Ovary (tissue), 9 donors: ENCODE results near the gene RFX5. TPM values are rescaled to one million over a fixed set of nuclear protein-coding genes. Genes with fewer than 3 reads are reported as not detected.

Experiments
- DNase-seq, 5 donors: peaks; one replicate each; pipeline ENCODE4 v3.0.0-alpha.2; 2019 to 2020
- H3K27ac ChIP-seq, 2 donors: fragments of 200-600 bp; one replicate each; pipeline versions ENCODE4 v1.5.1 to v1.8.0; 2019 to 2022
- H3K27me3 ChIP-seq: fragments of 200-600 bp; one replicate; pipeline ENCODE4 v1.8.0; 2022
- H3K36me3 ChIP-seq: fragments of 200-600 bp; sonication (generic); one replicate; pipeline ENCODE4 v1.5.1; 2019
- H3K4me1 ChIP-seq: one replicate; pipeline ENCODE4 v1.8.1; 2013; ENCODE audit warnings: mild to moderate bottlenecking, moderate library complexity; ENCODE audit not compliant: insufficient read depth
- H3K4me3 ChIP-seq: fragments of 200-600 bp; sonication (generic); one replicate; pipeline ENCODE4 v1.5.1; 2017
- H3K9me3 ChIP-seq, 2 donors: fragments of 200-600 bp in 1 of 2; sonication (generic) in 1 of 2; one replicate each; pipeline versions ENCODE4 v1.5.1 to v1.8.1; 2013 to 2019; ENCODE audit warnings: mild to moderate bottlenecking in 1 of 2, moderate library complexity in 1 of 2
- CTCF ChIP-seq, 3 donors: fragments of 450-650 bp in 2 of 3; fragments of 200-600 bp in 1 of 3; IDR thresholded peaks; one replicate each; pipeline versions ENCODE4 v1.5.1 to v1.8.0; 2016 to 2022; ENCODE audit warnings: antibody characterized with exemption in 3 of 3, mild to moderate bottlenecking in 1 of 3
- EP300 ChIP-seq: sonication (generic); formaldehyde crosslinking; IDR thresholded peaks from one replicate; pipeline ENCODE4 v1.6.1; 2017; ENCODE audit warnings: antibody characterized with exemption
- POLR2A ChIP-seq: fragments of 450-650 bp; IDR thresholded peaks from one replicate; pipeline ENCODE4 v1.6.1; 2017; ENCODE audit warnings: antibody characterized with exemption, mild to moderate bottlenecking, moderate library complexity
- WGBS, 3 donors: extraction: QIAGEN DNeasy Blood & Tissue Kit in 1 of 3; methylation state at CpG; one replicate each; pipeline versions ENCODE4 v1.1.5 to v1.1.7; 2013 to 2017; 5-methylcytosine and 5-hydroxymethylcytosine counted together
- intact Hi-C, 4 donors: fragments of 100-400 bp; cut with DNase I; formaldehyde crosslinking; loops; one replicate each; pipeline versions ENCODE4 v1.11.0 to v1.15.1; 2022 to 2023
- polyA plus RNA-seq, 2 donors: library from polyadenylated mRNA; stranded (reverse); fragments of 200-250 nt in 1 of 2; fragments of 350-450 nt in 1 of 2; fragmentation: Illumina TruSeq in 1 of 2; extraction: RNeasy Lipid Tissue Mini Kit (QIAGEN cat#74804) in 1 of 2; gene quantifications; one replicate each; pipeline ENCODE4 v1.2.3, GENCODE V29; 2013 to 2014
- total RNA-seq, 7 donors: library from RNA; depleted of rRNA in 2 of 7; stranded (reverse); fragments of >200 nt in 2 of 7; fragmentation: NEBNext Ultra II Directional in 3 of 7; extraction: Animal tissue kit (Norgen Biotek cat#: 25700) in 3 of 7; gene quantifications; one replicate each; pipeline versions ENCODE4 v1.1.0 to v1.2.4, GENCODE V29; 2016 to 2023
- donor health status: DM: no; HTN: no; CAD: no; lungs with moderate emphysema.
- donor health status: DM: no; HTN: no; CAD: no.
- donor health status: Bipolar disorder and iron deficiency.
- donor health status: DM: yes; HTN: yes; CAD: no.
- donor health status: DM: no; HTN: no; CAD: no.
- donor health status: DM: yes; HTN: yes; CAD: no.

The RFX5 gene
- total and polyA plus RNA-seq, 9 donors, result 11.8 to 38.7 (median 22.6) TPM

GRCh38 chr1:151372058-151372934, 25.2 kb upstream of the RFX5 start, which contains the start of gene SELENBP1:
Gene SELENBP1 (minus strand): TSS chr1:151372705. CDS start chr1:151372641, 64 bp downstream.
- Histone ChIP-seq H3K9me3 (no peaks in the 10 kb centered on the region), H3K27ac (peak within 1 kb of the TSS in 1 of 2 donors; percentile 77), H3K4me1 (peaks cover 38% of the 10 kb centered on the region), H3K4me3 (peak within 1 kb of the TSS; percentile 25), H3K36me3 (no peaks in the 10 kb centered on the region), H3K27me3 (no peaks in the 10 kb centered on the region)
- intact Hi-C loops, result no loop called here
- TF ChIP-seq CTCF (IDR thresholded peaks at IDR 0.05) (no peak), POLR2A (peak; percentile 58)
- WGBS, 3 donors, result 7 to 12% (median 9%) methylated on average over 11 of the region's 11 CpGs
- DNase-seq, result peak; percentile 85 to 91 (median 89)

GRCh38 chr1:151371370-151372057, 24.5 kb upstream of the RFX5 start:
- peaks cover 38% of the 10 kb centered on the region for H3K4me1 ChIP-seq
- 11 to 15% (median 13%) methylated on average over 9 of the region's 9 CpGs for WGBS, 3 donors

GRCh38 chr1:151370211-151370911, 23.3 kb upstream of the RFX5 start:
- Histone ChIP-seq H3K9me3 (no peaks in the 10 kb centered on the region), H3K4me3 (no peak overlapping the region), H3K4me1 (peaks cover 38% of the 10 kb centered on the region), H3K27me3 (no peaks in the 10 kb centered on the region), H3K27ac (peak overlapping the region in 1 of 2 donors; percentile 77), H3K36me3 (no peaks in the 10 kb centered on the region)
- TF ChIP-seq CTCF (IDR thresholded peaks at IDR 0.05) (no peak), POLR2A (no peak), EP300 (no peak)
- peak; percentile 56 to 78 (median 63) for DNase-seq
- intact Hi-C loops, result no loop called here
- 30 to 46% (median 38%) methylated on average over 6 of the region's 6 CpGs for WGBS, 3 donors

More at GRCh38 chr1:151371370-151372057, 24.5 kb upstream of the RFX5 start:
- no peak for TF ChIP-seq POLR2A
- no peak for TF ChIP-seq EP300
- TF ChIP-seq CTCF (IDR thresholded peaks at IDR 0.05), result no peak
- Histone ChIP-seq H3K9me3 (no peaks in the 10 kb centered on the region), H3K36me3 (no peaks in the 10 kb centered on the region), H3K4me3 (peak overlapping the region; percentile 25), H3K27me3 (no peaks in the 10 kb centered on the region), H3K27ac (peak overlapping the region in 1 of 2 donors; percentile 77)
- DNase-seq, result peak; percentile 66 to 84 (median 78)
- intact Hi-C loops, result no loop called here

- H3K4me3 ChIP-seq, result no peak overlapping the region
- H3K27ac ChIP-seq, result peak overlapping the region in 1 of 2 donors; percentile 77
- no peaks in the 10 kb centered on the region for H3K27me3 ChIP-seq
- 69 to 72% (median 70%) methylated on average over 15 of the region's 15 CpGs for WGBS, 3 donors
- no peaks in the 10 kb centered on the region for H3K9me3 ChIP-seq
- no peak for DNase-seq
- TF ChIP-seq EP300, result no peak
- TF ChIP-seq POLR2A, result no peak
- TF ChIP-seq CTCF (IDR thresholded peaks at IDR 0.05), result no peak
- H3K4me1 ChIP-seq, result peaks cover 38% of the 10 kb centered on the region
- intact Hi-C loops, result no loop called here
- no peaks in the 10 kb centered on the region for H3K36me3 ChIP-seq
These were observed 22.6 kb upstream of the RFX5 start for GRCh38 chr1:151369621-151370048.
